Lower leg skin (tissue), 3 donors: Measurements from ENCODE around the gene CBFA2T3.

Experiments used
- POLR2A ChIP-seq, 2 donors: fragments of 450-650 bp; IDR thresholded peaks; one replicate each; pipeline ENCODE4 v1.6.1; 2016 to 2017; ENCODE audit warnings: antibody characterized with exemption in 2 of 2, mild to moderate bottlenecking in 1 of 2, moderate library complexity in 1 of 2
- TF ChIP-seq, protein P1 (sequence below), 3 donors: fragments of 450-650 bp; IDR thresholded peaks; one replicate each; pipeline ENCODE4 v1.5.1; 2016; ENCODE audit warnings: antibody characterized with exemption in 3 of 3, mild to moderate bottlenecking in 3 of 3, moderate library complexity in 2 of 3

GRCh38 chr16:88923926-88924833, 52.8 kb downstream of the CBFA2T3 start:
- TF ChIP-seq, protein P1, sequence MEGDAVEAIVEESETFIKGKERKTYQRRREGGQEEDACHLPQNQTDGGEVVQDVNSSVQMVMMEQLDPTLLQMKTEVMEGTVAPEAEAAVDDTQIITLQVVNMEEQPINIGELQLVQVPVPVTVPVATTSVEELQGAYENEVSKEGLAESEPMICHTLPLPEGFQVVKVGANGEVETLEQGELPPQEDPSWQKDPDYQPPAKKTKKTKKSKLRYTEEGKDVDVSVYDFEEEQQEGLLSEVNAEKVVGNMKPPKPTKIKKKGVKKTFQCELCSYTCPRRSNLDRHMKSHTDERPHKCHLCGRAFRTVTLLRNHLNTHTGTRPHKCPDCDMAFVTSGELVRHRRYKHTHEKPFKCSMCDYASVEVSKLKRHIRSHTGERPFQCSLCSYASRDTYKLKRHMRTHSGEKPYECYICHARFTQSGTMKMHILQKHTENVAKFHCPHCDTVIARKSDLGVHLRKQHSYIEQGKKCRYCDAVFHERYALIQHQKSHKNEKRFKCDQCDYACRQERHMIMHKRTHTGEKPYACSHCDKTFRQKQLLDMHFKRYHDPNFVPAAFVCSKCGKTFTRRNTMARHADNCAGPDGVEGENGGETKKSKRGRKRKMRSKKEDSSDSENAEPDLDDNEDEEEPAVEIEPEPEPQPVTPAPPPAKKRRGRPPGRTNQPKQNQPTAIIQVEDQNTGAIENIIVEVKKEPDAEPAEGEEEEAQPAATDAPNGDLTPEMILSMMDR (IDR thresholded peaks at IDR 0.05), result no peak
- TF ChIP-seq POLR2A (IDR thresholded peaks at IDR 0.05), result no peak
